NOMO-1 (cell line): Measurements from ENCODE around the gene CTBP1.
A peak's percentile ranks its signal among the peaks of the same experiment; 100 is the strongest.
"Not testable (repeated sequence)": the region's sequence is repeated elsewhere in the genome, so short reads cannot be mapped to it uniquely, and the experiment has no call there.

ENCODE experiments used
- DNase-seq, 2 experiments: peaks; one replicate each; lab custom pipeline; 2025; ENCODE audit not compliant: unreplicated experiment in 2 of 2; lab: John Stamatoyannopoulos, UW

Gene CTBP1

DNA sequence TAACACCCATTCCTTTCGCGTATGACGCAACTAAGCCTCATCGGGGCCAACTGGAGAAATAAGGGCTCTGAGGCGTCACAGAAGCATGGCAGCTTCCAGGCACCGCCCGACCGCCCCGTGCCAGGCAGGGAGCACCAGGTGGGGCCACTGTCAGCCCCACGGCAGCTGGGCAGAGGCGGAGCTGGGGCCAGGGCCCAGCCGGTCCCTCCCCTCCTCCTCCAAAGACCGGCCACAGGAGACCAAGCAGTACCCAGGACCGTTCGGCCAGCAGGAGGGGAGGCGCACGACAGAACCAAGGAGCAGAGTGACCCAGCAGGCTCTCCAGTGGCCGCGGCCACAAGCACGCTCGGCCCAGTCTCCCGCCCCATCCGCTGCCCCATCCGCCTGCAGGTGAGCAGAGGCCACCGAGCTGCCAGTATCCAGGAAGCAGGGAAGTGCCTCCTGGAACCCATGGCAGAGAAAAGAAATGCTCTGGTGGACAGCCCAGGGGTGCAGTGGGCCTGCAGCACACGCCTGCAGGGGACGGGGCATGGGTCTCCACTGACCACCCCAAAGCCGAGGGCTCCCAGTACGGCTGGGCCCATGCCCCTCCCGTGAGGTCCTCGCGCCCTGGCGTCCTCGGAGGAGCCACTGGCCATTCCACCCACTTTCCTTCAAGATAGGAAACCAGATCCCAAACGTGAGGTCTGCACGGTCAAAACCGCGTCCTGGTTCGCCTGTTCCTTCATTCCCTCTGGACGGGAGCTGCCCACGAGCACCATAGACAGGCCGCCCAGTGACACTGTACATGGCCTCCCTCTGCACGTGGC is 9.6 kb downstream of the CTBP1 start:
- no peak for DNase-seq

DNA sequence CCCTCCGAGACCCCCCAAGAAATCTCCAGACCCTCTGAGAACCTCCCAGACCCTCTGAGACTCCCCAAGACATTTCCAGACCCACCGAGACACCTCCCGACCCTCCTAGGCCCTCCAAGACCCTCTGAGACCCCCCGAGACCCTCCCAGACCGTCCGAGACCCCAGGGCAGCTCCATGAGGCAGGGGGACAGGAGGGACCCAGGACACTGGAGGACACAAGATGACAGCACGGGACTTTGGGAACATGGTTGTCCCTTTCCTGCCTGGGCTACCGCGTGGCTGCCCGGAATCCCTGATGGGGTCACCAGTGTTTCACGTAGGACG is 10.3 kb downstream of the CTBP1 start:
- no peak for DNase-seq

DNA sequence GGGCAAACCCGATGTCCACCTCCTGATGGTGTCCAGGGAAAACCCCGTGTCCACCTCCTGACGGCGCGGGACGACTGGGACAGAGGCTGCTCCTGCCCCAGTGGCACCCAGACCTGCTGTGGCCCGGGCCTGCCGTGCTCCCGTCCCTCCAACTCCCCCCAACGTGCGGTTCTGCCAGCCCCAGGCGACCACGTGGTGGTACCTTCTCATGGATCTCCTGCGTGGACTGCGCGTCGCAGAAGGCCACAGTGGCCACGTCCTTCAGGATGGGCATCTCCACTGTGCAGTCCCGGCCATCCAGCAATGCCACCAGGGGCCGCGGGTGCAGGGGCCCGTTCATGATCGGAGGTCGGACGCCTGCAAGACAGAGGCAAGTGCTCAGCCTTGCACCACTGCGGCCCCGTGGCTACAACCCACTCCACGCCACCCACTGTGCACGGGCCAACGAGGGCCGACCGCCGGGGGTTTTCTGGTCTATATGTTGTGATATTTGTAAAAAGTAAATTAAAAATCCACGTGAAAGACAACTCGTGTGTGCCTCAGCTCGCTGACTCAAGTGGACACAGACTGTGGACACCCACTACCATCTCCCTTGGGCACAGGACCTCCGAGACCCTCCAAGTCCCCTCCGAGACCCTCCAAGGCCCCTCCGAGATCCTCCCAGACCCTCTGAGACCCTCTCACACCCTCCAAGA is 10.8 kb downstream of the CTBP1 start:
- DNase-seq, result no peak

DNA sequence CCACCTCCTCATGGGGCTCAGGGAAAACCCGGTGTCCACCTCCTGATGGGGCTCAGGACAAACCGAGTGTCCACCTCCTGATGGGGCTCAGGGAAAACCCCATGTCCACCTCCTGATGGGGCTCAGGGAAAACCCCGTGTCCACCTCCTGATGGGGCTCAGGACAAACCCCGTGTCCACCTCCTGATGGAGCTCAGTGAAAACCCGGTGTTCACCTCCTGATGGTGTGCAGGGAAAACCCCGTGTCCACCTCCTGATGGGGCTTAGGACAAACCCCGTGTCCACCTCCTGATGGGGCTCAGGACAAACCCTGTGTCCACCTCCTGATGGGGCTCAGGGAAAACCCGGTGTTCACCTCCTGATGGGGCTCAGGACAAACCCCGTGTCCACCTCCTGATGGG is 11.7 kb downstream of the CTBP1 start:
- DNase-seq, result not testable (repeated sequence)

DNA sequence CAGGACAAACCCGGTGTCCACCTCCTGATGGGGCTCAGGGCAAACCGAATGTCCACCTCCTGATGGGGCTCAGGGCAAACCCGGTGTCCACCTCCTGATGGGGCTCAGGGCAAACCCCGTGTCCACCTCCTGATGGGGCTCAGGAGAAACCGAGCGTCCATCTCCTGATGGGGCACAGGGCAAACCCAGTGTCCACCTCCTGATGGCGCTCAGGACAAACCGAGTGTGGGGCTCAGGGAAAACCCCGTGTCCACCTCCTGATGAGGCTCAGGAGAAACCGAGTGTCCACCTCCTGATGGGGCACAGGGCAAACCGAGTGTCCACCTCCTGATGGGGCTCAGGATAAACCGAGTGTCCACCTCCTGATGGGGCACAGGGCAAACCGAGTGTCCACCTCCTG is 12.1 kb downstream of the CTBP1 start:
- DNase-seq, result not testable (repeated sequence)

DNA sequence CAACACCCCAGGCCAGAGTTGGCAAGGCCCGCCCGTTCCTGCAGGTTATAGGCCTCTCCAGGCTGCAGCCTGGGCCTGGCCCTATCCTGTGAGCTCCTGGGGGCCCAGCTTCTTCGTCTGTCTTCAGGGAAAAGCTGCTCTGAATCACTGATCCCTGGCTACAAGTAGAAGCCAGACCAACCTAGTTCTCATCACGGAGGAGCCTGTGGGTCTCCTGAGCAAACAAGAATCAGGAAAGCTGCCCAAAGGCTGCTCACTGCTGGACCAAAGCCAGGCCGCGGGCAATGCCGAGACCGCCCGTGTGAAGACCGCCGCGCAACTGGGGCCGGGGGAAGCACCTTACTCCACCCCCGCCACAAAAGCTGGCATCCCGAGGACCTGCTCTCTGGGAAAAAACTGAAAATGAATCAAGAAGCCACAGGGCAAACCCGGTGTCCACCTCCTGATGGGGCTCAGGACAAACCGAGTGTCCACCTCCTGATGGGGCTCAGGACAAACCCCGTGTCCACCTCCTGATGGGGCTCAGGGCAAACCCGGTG is 12.8 kb downstream of the CTBP1 start:
- no peak for DNase-seq

DNA sequence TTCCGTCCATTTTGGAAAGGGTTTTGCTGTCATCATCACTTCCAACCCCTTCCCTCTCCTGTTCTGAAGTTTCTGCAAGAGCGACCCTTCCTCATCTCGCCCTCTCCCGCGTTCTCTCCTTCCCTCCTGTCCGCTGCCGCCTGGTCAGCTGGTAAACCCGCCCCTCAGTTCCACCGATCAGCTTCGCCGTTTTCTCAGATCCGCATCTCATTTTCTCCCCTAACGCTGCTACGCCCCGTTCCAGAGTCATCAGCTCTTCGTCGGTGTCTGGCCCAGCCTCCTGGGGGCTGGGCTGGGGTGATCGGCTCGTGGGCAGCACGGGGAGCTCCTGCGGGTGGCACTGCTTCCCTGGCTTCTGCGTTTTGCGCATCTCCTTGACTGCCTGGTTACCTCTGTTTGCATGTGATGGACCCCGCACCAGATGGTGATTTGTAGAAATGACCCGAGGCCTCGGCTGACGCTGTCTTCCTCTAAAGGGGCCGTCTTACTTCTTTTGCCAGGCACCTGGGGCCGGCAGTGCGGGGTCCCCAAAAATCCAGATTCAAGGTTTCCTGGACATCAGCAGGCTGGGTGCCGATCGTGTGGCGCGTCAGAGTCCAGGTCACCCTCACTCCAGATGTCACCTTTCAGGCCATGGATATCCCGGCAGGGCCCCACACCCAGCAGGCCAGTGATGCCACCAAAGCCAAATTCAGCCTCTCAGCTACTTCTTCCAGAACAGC is 13.4 kb downstream of the CTBP1 start:
- no peak for DNase-seq

DNA sequence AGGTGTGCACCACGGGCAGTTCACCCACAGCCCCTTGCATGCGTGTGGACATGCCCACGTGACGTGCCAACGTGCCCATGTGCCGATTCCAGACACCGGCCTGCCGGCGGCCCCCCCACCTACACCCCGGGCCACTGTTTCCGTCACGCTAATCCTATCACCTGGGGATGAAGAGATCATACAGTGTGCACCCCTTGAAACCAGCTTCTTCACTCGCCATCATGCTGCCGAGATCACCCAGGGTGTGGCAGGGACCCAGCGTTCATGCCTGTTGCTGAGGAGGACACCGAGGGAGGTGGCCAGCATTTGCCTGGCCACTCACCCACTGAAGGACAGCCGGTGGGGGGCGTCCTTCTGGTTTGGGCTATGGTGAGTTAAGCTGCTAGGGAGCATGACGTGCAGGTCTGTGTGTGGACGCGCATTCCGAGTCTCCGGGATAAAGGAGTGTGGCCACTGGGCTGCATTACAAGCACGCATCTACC is 14.1 kb downstream of the CTBP1 start:
- no peak for DNase-seq

DNA sequence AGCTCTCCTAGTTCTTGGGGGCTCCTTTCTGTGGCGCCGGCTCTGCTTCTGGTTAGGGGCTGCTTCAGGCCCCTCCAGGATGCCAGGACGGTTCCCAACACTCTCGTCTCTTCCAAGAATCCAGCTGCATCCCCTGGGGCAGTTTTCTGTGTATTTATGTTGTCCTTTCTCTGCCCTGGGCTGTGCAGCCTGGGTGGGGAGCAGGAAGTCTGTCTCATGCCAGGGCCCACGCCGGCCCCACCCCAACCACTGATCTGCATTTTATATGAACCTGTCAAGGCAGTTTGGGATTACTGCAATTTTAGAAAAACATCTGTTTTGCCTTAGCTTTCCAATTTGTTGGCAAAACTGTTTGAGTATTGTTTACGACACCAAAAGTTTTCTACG is 14.6 kb downstream of the CTBP1 start:
- no peak for DNase-seq

DNA sequence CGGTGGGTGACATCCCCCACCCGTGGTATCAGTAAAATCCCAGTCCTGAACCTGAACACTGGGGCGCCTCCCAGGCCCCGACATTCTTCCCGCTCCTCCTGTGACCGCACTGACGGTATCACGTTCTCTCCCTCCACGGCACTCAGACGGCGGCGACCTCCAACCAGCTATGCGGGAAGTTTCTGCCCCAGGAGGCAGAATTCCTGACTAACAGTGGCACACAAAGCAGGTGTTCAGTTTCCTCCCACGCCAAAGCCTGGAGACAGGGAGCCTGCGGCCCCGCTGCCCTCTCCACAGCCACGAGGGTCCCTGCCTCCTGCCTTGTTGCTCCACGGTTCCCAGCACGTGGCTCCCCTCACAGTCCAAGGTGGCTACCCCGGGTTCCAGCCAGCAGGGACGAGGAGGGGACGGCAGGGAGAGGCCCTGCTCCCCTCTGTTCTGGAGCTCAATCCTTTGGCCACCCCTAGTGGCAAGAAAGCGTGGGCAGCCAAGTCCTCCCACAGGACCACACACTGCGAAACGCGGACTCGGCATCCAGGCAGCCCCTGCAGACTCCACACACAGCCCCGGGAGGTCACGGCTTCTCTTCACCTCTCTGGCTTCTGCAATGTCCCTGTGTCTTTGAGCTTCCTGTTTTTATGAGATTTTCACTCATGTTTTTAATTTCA is 15.2 kb downstream of the CTBP1 start:
- DNase-seq, result no peak

DNA sequence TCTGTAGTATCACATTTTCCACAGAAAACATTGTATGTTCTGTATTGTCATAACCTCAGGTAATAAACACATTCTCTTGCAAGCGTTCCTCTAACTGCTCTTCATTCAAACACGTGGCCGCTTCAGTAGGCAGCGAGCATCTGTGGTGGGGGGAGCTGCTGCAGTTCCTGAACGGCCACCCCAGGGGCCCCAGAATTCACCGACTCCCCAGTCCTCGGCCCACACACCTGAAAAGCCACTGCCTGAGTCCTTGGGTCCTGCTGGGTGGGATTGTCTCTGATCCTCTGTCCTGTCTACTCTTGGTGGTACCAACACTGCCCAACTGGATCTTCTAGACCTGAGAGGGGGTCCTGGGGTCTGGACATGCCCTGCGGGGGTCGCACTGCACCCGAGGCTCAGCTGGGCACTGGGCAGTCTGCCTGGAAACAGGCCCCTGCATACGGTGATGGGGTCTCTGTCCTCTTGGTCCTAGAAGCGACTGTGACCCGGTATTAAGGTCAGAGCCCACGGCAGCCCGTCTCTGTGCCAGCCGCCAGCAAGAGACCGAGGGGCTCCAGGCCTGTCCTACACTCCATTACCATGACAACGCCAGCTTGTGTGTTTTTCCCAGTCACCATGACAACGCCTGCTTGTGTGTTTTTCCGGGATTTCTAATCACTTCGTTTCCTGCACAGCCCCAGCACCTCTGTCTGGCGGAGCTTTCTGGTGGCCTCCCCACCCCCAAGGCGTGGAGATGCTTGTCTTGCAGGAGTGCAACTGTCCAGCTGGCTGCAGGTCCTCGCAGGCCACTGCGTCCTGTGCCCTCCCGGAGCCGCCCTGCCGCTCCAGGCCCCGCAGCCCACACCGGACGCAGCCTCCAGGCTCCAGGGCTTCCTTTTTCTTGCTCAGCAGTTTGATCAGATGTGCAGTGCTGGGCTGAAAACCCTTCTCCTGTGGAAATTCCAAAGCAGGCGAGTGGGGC is 16.0 kb downstream of the CTBP1 start:
- no peak for DNase-seq

DNA sequence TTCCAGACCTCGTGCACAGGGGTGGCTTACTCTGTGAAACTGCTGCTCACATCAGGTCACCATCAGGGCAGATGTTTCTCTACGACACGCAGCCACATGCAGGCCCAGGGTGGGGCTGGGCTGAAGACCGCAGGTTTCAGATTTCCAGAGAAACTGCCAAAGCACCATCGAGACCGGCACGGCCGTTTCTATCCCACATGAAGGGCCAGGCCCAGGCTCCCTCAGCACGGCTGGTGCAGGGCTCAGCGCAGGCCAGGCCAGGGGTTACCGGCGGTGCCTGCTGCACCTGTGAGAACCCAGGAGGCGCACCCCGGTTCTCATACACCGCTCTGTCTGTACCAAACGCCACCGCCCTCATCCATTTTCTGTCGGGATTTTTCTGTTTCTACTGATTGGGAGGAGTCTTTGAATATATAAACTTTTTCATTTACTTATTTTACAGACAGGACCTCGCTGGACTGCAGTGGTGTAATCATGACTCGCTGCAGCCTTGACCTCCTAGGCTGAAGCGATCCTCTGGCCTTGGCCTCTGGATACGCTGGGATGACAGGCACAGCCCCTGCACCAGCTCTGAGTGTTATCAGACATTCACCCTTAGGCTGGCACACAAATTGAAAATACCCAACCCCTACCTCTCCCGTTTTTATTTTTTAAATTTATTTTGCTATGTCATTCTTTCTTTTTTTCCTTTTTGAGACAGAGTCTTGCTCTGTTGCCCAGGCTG is 17.1 kb downstream of the CTBP1 start:
- no peak for DNase-seq

DNA sequence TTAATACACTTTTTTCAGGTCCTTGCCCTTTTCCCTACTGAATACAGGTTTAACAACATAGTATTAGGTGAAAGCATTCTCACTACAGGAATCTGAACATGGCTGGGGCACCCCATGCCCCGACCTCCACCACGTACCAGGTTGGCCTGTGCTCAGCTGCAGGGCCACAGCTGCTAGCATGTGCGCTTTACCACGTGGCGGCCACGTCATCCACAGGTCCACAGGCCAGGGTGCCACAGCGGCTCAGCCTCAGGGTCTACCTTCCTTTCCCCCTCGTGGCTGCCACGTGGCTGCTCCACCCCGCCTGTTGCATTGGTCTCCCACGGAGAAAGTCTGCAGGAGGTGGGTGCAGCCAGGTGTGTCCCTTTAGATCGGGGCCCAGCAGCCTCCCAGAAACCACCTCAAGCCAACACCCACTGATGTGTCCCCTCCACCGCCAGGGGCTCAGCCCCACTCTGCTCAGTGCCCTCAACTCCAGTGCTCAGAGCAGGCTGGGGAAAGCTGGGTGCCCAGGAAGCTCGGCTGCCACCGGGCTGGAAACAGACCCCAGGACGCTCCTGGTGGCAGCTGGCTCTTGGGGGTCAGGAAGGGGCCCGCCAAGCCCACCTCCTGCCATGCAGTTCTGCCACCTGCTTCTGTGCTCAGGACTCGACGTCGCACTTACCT is 17.8 kb downstream of the CTBP1 start:
- DNase-seq, result no peak

DNA sequence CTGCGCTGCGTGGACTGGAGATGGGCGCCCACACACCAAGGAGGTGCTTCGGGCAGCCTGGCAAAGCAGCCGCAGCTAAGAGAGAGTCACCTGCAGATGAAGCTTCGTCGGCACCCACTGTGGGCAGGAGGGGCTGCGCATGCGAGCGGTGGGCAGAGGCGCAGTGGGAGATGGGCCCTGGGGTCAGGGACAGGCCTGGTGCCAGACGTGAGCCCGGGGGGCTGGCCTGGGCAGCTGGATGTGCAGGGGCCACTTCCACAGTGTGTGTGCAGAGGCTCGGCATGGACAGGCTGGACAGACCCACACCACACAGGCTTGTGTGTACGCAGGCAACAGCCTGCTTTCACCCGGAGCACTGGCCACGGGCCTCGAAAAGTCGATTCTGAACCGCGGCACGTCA is 18.6 kb downstream of the CTBP1 start:
- DNase-seq, result no peak

DNA sequence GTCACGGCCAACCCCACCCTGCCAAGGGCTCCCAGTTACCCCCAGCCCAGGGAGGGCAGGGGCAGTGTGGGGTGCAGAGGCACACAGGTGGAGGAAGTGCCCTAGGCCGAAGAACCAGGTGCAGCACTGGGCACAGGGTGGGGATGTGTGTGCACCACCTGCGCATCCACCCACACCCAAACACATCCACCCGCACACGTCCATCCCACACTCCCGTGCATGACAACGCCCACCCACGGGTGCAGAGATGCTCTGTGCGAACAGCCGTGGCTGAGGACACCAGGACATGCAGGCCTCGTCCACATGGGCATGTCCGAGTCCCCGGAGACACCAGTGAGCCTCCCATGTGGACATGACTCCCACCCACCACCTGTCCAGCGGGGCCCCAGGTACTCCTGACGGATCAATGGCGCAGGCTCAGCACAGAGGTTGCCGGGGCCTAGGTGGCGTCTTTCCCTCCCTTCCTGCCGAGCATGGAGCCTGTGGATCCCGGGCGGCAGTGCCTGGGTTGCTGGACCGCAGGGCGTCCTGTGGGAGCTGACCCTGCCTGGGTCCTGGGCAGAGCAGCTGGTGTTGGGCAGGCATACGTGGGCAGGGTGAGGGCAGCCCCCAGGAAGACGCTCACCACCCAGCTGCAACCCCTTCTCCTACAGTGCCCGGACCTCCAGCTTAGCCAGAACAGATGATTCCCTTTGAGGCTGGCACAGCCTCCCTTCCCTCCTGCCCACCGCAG is 19.6 kb downstream of the CTBP1 start:
- DNase-seq, result no peak

DNA sequence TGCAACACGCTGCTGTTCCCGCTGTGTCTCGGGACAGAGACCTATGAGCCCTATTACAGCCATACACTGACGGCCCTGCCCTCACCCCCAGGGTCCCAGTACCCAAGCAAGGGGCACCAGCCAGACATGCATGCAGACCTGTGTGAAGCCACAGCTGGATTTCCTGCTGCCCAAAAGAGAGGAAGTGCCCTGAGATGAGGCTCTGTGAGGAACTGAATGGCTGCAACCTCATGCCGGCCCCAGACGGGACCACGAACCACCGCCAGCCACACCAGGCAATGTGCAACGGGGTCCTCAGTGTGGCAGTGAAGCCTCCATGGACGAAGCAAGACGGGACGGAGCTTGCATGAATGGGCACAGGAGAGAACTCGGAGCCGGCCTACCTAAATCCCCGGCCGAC is 21.1 kb downstream of the CTBP1 start:
- DNase-seq, result peak in 1 of 2 experiments; percentile 15

DNA sequence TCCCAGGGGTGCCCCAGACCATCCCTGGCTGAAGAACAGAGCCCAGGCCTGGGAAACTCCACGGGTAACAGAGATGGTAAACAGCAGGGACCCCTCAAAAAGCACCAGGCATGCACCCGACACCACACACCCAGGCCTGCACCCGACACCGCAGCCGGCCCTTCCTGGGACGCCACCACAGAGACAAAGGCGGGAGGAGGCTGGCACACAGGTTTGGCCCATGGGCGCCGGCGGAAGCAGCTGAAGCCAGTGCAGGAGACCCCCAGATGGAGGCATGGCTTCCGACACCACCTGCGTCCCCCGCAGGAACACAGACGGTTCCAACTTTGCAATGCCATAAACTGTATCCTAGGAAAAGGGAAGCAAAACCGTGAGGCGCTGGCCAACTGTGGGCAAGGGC is 22.3 kb downstream of the CTBP1 start:
- no peak for DNase-seq

DNA sequence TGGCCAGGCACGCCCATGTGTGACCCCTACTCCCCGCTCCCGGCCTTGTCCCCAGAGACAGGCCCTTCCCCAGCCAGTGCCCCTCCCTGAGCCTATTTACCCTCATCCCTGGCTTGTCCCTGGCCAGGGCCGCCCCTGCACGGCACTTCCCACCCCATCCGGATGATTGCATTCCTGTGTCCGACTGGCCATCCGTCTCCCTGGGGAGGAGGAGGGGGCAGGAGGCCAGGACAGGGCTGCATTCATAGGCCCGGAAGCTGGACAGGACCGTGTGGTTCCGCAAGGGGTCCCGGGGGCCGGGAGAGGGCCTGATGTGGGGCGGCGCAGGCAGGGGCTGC is 22.8 kb downstream of the CTBP1 start:
- DNase-seq, result no peak
